Neural progenitor cell (in vitro differentiated cells): Measurements from ENCODE around the gene PHB1.

Source experiments
- EZH2 ChIP-seq: fragments of 200-600 bp; sonication (generic); IDR thresholded peaks from 2 replicates; pipeline ENCODE4 v1.6.1; 2017; ENCODE audit warnings: antibody characterized with exemption, mild to moderate bottlenecking, moderate library complexity
- EZH2phosphoT487 ChIP-seq: fragments of 200-600 bp; sonication (generic); IDR thresholded peaks from 2 replicates; pipeline ENCODE4 v1.6.1; 2017; ENCODE audit warnings: antibody characterized with exemption
- TF ChIP-seq, protein P1 (sequence below): fragments of 200-600 bp; sonication (generic); IDR thresholded peaks from 2 replicates; pipeline ENCODE4 v1.5.1; 2017; ENCODE audit warnings: antibody characterized with exemption, mild to moderate bottlenecking

DNA sequence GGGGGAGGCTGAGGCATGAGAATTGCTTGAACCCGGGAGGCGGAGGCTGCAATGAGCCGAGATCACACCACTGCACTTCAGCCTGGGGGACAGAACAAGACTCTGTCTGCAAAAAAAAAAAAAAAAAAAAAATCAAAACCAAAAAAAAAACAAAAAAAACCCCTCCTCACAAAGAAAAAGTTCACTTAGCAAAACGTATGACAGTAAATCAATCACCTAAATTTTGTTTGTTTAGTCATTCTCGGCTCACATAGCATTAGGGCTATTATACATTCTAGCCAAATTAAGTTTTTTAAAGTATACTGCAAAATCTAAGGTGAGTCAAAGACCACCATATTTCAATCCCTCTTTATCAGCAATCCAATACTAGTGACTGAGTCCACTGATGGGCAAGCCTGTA lies 58.4 kb downstream of the PHB1 start:
- TF ChIP-seq, protein P1, sequence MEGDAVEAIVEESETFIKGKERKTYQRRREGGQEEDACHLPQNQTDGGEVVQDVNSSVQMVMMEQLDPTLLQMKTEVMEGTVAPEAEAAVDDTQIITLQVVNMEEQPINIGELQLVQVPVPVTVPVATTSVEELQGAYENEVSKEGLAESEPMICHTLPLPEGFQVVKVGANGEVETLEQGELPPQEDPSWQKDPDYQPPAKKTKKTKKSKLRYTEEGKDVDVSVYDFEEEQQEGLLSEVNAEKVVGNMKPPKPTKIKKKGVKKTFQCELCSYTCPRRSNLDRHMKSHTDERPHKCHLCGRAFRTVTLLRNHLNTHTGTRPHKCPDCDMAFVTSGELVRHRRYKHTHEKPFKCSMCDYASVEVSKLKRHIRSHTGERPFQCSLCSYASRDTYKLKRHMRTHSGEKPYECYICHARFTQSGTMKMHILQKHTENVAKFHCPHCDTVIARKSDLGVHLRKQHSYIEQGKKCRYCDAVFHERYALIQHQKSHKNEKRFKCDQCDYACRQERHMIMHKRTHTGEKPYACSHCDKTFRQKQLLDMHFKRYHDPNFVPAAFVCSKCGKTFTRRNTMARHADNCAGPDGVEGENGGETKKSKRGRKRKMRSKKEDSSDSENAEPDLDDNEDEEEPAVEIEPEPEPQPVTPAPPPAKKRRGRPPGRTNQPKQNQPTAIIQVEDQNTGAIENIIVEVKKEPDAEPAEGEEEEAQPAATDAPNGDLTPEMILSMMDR = no peak
- TF ChIP-seq EZH2 (no peak), EZH2phosphoT487 (no peak)
